HG03378 (cell line): ENCODE data around the gene ALPK3.

Experiments used
- ATAC-seq: cut with Tn5 transposase; IDR thresholded peaks from one replicate; pipeline ENCODE4 v1.9.1; 2021; ENCODE audit warnings: mild to moderate bottlenecking, moderate library complexity; ENCODE audit not compliant: unreplicated experiment

Gene ALPK3

GRCh38 chr15:84816694-84817465 lies at the start of gene ALPK3:
ALPK3 (plus strand) TSS chr15:84817356; CDS start chr15:84817453, 97 bp downstream.
- no peak for ATAC-seq

- ATAC-seq = no peak
Measured at GRCh38 chr15:84772031-84772430, 45.1 kb upstream of the ALPK3 start.

DNA sequence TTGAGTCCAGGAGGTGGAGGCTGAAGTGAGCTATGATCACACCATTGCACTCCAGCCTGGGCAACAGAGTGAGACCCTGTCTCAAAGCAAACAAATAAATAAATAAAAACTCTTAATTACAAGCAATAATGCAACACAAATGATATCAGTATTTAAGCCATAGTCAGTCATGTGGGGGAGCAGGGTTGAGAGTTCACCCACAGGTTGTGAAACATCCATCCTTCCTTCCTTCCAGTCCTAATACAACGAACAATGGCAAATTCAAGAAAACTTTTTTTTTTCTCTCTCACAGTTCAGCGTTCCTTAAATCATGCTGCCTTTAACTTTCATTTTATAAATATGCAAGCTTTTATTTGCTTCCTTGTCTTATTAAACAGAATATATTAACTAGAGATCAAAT lies 44.7 kb upstream of the ALPK3 start:
- no peak for ATAC-seq

GRCh38 chr15:84773716-84774115 lies 43.4 kb upstream of the ALPK3 start:
- no peak for ATAC-seq

GRCh38 chr15:84775867-84776449 lies 41.2 kb upstream of the ALPK3 start:
- no peak for ATAC-seq

- ATAC-seq = no peak
Measured at GRCh38 chr15:84778194-84778593, 39.0 kb upstream of the ALPK3 start.

- no peak for ATAC-seq
Measured at GRCh38 chr15:84780492-84780891, 36.7 kb upstream of the ALPK3 start.

GRCh38 chr15:84781495-84781894 lies 35.7 kb upstream of the ALPK3 start:
- no peak for ATAC-seq

GRCh38 chr15:84782346-84782745 lies 34.8 kb upstream of the ALPK3 start:
- ATAC-seq = no peak

- ATAC-seq = no peak
Measured at GRCh38 chr15:84783493-84784251, 33.5 kb upstream of the ALPK3 start.

GRCh38 chr15:84784262-84784661 lies 32.9 kb upstream of the ALPK3 start:
- ATAC-seq = no peak

DNA sequence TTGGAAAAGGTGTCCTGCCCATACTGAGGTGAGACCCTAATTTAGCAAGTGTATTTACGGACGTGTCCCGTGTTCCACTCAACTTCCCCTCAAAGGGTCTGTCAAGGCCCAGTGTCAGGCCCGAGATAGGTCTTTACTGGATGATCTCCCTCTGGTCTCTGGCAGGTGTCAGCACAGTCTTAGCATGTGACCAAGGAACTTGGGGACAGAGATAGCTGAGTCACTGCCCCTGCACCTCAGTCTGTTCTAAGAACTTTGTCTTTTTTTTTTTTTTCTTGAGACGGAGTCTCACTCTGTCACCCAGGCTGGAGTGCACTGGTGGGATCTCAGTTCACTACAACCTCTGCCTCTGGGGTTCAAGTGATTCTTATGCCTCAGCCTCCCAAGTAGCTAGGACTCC lies 32.1 kb upstream of the ALPK3 start:
- ATAC-seq = no peak

- ATAC-seq = no peak
Measured at GRCh38 chr15:84788500-84788899, 28.7 kb upstream of the ALPK3 start.

DNA sequence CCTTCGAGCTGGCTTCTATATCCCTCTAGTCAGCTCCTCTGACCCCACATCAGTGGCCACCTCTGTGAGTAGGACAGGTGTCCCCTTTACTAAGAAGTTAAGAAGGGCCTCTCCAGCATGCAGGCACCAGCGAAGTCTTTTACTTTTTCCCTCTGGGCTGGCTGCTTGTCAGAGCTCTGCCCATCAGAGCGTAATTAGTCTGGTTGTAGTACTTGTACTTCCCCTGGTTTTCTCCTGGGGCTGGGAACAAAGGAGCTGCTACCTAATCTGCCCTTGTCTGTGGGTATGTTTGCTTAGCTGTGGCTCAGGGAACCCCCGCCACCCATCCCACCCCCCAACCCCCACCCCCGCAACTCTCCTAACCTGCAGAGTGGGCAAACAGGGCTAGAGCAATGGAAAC lies 27.4 kb upstream of the ALPK3 start:
- ATAC-seq = no peak

- no peak for ATAC-seq
Measured at GRCh38 chr15:84790676-84791075, 26.5 kb upstream of the ALPK3 start.

DNA sequence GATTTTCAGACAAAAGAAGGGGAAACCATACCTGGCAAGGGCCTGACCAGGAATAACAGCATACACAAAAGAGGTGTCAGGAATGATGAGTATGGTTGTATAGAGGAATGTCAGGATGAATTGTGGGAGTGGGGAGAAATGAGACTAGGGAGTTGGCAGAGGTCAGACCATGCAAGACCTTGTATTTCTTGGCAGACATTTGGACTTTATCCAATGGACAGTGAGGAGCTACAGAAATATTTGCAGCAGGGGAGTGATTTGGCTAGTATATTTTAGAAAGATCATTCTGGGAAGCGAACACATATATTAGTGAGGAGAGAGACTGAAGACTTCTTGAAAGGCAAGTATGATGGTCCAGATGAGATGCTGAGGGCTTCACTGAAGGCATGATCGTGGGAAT lies 25.4 kb upstream of the ALPK3 start:
- no peak for ATAC-seq

DNA sequence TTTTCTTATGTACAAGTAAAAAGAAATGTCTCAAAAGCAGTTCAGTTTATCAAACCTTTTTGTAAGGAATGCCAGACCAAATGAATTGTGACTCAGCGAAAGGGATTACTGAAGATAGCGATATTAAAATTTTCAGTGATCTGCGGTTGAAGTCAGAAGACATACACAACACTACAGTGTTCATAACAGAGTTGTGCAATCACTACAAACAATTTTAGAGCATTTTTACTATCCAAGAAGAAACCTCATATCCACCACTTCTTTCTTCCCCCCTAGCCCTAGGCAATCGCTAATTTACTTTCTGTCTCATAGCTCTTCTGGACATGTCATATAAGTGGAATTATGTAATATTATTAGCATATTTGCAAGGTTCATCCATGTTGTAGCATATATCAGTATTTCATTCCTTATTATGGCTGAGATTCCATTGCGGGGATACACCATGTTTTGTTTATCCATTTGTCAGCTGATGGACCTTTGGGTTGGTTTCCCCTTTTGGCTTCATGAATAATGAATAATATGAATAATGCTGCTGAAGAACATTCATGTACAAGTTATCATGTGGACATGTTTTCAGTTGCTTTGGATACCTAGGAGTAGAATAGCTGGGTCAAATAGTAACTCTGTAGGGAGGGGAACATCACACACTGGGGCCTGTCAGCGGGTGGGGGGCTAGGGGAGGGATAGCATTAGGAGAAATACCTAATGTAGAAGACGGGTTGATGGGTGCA lies 23.6 kb upstream of the ALPK3 start:
- ATAC-seq = no peak

DNA sequence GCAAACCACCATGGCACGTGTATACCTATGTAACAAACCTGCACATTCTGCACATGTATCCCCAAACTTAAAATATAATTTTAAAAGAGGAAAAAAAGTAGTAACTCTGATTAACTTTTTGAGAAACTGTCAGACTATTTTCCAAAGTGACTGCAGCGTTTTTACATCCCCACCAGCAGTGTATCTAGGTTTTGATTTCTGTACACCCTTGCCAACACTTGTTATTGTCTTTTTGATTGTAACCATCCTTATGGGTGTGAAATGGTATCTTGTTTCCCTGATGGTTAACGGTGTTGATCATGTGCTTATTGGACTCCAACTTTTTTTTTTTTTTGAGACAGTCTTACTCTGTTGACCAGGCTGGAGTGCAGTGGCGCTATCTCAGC lies 23.0 kb upstream of the ALPK3 start:
- ATAC-seq = no peak

GRCh38 chr15:84795186-84795585 lies 22.0 kb upstream of the ALPK3 start:
- no peak for ATAC-seq

DNA sequence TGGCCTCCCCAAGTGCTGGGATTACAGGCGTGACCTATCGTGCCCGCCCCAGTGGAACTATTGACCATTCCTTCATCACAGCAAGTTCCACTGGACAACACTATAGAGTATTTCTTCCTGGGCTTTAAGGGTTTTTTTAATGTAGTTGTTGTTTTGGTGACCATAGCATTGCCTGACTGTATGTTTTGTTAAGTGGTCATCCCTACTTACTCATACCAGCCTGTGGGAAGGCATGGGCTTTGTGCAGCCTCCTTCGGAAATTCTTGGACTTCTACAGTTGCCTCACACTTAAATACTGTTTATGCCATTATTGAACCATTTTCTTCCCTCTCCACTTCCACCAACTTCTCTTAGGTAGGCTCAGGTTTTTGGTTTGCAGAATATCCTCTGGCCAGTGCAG lies 19.9 kb upstream of the ALPK3 start:
- ATAC-seq = no peak

- ATAC-seq = no peak
Measured at GRCh38 chr15:84797801-84798200, 19.4 kb upstream of the ALPK3 start.
